Type B pancreatic cell (in vitro differentiated cells): ENCODE measurements around the gene DTNBP1. TPM values are rescaled to one million over a fixed set of nuclear protein-coding genes. Genes with fewer than 3 reads are reported as not detected.
A peak's percentile ranks its signal among the peaks of the same experiment; 100 is the strongest.

Source experiments
- DNase-seq: peaks from one replicate; pipeline ENCODE4 v3.0.0; 2021; ENCODE audit warnings: mixed read lengths; ENCODE audit not compliant: unreplicated experiment; ENCODE audit errors: extremely low spot score
- H3K27ac Mint-ChIP-seq: 2 replicates; pipeline ENCODE4 v1.8.0; 2021; ENCODE audit warnings: mild to moderate bottlenecking, mixed read lengths
- H3K27me3 Mint-ChIP-seq: 2 replicates; pipeline ENCODE4 v1.8.0; 2021; ENCODE audit warnings: mixed read lengths
- H3K36me3 Mint-ChIP-seq: 2 replicates; pipeline ENCODE4 v1.8.0; 2021; ENCODE audit warnings: mixed read lengths
- H3K4me1 Mint-ChIP-seq: one replicate; pipeline ENCODE4 v1.8.0; 2021; ENCODE audit warnings: mixed read lengths; ENCODE audit not compliant: unreplicated experiment
- H3K4me3 Mint-ChIP-seq: 2 replicates; pipeline ENCODE4 v1.8.0; 2021; ENCODE audit warnings: mild to moderate bottlenecking, mixed read lengths
- H3K9me3 Mint-ChIP-seq: 2 replicates; pipeline ENCODE4 v1.8.0; 2021; ENCODE audit warnings: mixed read lengths
- total RNA-seq: library from RNA; stranded (reverse); gene quantifications from 2 replicates; pipeline ENCODE4 v1.2.1, GENCODE V29; 2021; ENCODE audit warnings: low replicate concordance
- TF ChIP-seq, protein P1 (sequence below): fragments of 200-600 bp; sonication (generic); conservative IDR thresholded peaks from 2 replicates; pipeline ENCODE4 v1.5.0; 2021; ENCODE audit warnings: antibody characterized with exemption, mild to moderate bottlenecking

The DTNBP1 gene
- total RNA-seq, 1 donor from 2014 or later: 11.6 TPM

DNA sequence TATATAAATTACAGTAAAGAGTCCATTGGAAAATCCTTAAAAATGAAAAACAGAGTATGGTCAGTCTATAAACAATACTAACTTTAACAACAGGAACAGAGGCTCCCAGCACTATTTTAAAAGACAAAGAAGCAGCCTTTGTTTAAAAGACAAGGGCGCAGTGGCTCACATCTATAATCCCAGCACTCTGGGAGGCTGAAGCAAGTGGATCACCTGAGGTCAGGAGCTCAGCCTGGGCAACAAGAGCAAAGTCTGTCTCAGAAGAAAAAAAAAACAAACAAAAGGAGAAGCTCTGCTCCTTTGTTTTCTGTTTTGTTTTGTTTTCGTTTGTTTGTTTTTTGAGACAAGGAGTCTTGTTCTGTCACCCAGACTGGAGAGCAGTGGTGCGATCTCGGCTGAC, 89.4 kb downstream of the DTNBP1 start:
- H3K27ac Mint-ChIP-seq: no peak overlapping the region
- no peak overlapping the region for H3K4me3 Mint-ChIP-seq
- no peaks in the 10 kb centered on the region for H3K27me3 Mint-ChIP-seq

DNA sequence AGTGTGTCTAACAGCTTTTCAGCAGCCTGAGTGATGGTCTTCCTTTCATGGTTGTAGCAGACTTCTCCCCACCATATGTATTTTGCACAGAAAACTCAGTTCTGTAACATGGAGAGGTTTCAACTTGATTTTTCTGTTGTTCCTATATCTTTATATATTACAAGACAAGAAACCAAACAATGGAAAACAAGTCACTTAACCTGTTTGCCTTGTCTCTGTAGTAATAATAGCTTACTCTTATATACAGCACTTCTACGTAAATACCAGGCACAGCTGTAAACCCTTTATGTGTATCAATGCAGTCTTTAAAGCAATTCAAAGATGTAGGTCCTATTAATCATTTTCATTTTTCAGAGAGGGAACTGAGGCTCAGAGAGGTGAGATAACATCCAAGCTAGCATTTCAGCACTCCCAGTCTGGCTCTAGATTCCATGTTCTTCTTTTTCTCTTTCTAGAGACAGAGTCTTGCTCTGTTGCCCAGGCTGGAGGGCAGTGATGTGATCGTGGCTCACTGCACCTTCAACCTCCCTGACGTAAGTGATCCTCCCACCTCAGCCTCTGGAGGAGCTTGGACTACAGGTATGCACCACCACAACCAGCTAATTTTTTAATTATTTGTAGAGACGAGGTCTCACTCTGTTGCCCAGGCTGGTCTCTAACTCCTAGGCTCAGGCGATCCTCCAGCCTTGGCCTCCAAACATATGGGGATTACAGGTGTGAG, 90.4 kb downstream of the DTNBP1 start:
- no peaks in the 10 kb centered on the region for H3K27me3 Mint-ChIP-seq
- no peak overlapping the region for H3K27ac Mint-ChIP-seq
- DNase-seq: no peak
- H3K4me1 Mint-ChIP-seq: peaks cover 23% of the 10 kb centered on the region
- peaks cover 5% of the 10 kb centered on the region for H3K36me3 Mint-ChIP-seq
- TF ChIP-seq, protein P1, sequence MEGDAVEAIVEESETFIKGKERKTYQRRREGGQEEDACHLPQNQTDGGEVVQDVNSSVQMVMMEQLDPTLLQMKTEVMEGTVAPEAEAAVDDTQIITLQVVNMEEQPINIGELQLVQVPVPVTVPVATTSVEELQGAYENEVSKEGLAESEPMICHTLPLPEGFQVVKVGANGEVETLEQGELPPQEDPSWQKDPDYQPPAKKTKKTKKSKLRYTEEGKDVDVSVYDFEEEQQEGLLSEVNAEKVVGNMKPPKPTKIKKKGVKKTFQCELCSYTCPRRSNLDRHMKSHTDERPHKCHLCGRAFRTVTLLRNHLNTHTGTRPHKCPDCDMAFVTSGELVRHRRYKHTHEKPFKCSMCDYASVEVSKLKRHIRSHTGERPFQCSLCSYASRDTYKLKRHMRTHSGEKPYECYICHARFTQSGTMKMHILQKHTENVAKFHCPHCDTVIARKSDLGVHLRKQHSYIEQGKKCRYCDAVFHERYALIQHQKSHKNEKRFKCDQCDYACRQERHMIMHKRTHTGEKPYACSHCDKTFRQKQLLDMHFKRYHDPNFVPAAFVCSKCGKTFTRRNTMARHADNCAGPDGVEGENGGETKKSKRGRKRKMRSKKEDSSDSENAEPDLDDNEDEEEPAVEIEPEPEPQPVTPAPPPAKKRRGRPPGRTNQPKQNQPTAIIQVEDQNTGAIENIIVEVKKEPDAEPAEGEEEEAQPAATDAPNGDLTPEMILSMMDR: no peak
- H3K4me3 Mint-ChIP-seq: no peak overlapping the region
- H3K9me3 Mint-ChIP-seq: no peaks in the 10 kb centered on the region

More for the DNA sequence above, 89.4 kb downstream of the DTNBP1 start:
- TF ChIP-seq, protein P1: no peak
- H3K9me3 Mint-ChIP-seq: no peaks in the 10 kb centered on the region
- no peak for DNase-seq
- peaks cover 32% of the 10 kb centered on the region for H3K4me1 Mint-ChIP-seq
- H3K36me3 Mint-ChIP-seq: peaks cover 4% of the 10 kb centered on the region

DNA sequence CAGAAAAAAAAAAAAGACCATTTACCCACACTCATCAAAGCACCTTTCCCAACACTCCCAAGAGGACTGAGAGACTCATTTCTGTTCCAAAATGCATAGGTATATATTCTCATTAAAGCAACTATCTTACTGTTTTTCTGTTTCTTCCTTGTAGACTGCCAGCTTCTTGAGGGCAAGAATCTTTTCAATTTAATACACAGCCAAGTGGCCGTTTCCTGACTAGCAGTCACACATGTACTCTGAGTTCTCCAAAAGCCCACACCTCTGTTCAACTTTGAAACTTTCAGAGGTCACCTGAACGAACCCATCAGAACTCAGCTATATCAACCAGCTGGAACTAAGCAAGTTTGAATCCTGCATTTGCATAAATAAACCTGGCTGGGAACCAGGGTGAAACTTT, 92.7 kb downstream of the DTNBP1 start:
- no peak for DNase-seq
- Mint-ChIP-seq H3K4me1 (peaks cover 20% of the 10 kb centered on the region), H3K27ac (peak overlapping the region; percentile 68), H3K27me3 (no peaks in the 10 kb centered on the region), H3K4me3 (peak overlapping the region; percentile 40), H3K36me3 (peaks cover 7% of the 10 kb centered on the region), H3K9me3 (no peaks in the 10 kb centered on the region)
- TF ChIP-seq, protein P1: no peak

DNA sequence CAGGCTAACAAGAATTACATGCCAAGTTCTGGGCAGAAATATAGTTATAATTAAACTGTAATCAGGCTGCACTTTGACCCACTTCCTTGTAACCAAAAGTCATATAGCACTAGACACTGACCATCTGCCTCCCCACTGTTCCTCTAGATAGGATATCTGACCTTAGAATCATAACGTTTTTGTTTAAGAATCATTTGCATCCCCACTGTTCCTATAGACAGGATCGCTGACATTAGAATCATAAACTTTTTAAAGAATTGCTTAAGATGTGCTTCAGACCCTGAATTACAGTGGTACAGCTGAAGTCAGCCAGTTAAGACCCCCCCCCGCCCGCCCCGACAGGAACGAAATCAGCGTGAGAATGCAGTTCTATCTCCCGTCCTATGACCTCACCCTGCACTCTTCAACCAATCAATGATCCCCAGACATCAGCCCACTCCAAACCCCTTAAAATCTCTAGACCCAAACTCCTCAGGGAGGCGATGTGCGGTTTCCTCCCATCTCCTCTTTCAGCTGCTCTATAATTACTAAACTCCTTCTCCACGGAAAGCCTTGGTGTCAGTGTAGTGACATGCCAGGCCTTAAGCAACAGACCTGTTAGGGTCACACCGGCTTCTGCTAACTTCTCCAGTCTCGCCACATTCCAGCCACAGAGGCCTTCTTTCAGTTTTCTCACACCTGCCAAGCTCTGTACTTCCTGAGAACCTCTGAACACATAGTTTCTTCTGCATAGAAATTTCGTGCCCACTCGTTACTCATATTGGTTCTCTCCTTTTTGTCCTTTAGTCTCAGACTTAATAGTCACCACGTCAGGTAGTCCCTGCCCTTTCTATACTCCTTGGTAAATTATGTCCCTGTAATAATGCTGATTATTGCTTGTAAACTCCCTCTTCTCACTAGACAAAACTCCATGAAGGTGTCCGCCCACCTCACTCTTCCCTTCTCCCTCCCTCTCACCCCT, 93.5 kb downstream of the DTNBP1 start:
- DNase-seq: no peak
- H3K27ac Mint-ChIP-seq: peak overlapping the region; percentile 68

DNA sequence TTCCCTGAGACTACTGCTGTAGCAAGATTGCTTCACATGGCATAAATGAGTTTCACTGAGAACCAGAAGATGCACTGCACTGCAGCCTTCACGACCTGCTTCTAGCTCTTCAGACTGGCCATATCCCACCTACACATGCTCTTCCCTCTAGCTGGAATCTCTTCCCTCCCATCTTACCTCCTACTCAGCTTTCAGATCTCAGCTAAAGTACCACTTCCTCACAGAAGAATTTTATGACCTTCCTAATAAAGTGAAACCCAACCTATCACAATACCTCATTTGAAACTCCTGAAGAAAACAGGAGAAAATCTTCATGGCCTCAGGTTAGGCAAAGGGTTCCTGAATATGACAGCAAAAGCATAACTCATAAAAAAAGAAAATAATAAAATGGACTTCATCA, 99.9 kb downstream of the DTNBP1 start:
- no peak overlapping the region for H3K27ac Mint-ChIP-seq
- H3K4me1 Mint-ChIP-seq: peaks cover 7% of the 10 kb centered on the region
- H3K27me3 Mint-ChIP-seq: no peaks in the 10 kb centered on the region
- H3K36me3 Mint-ChIP-seq: peaks cover 3% of the 10 kb centered on the region
- H3K4me3 Mint-ChIP-seq: no peak overlapping the region
- DNase-seq: no peak
- TF ChIP-seq, protein P1: no peak
- no peaks in the 10 kb centered on the region for H3K9me3 Mint-ChIP-seq

More for the DNA sequence above, 93.5 kb downstream of the DTNBP1 start:
- no peaks in the 10 kb centered on the region for H3K27me3 Mint-ChIP-seq
- peaks cover 7% of the 10 kb centered on the region for H3K36me3 Mint-ChIP-seq
- TF ChIP-seq, protein P1: no peak
- H3K9me3 Mint-ChIP-seq: no peaks in the 10 kb centered on the region
- H3K4me3 Mint-ChIP-seq: peak overlapping the region; percentile 40
- peaks cover 17% of the 10 kb centered on the region for H3K4me1 Mint-ChIP-seq
